Mucosa of descending colon (tissue), 3 donors: ENCODE measurements around the gene KMT2B. TPM values are rescaled to one million over a fixed set of nuclear protein-coding genes. Genes with fewer than 3 reads are reported as not detected.
A peak's percentile ranks its signal among the peaks of the same experiment; 100 is the strongest.

ENCODE experiments used
- ATAC-seq: fragments of 200-7000 bp; cut with Tn5 transposase; one replicate; pipeline ENCODE4 v1.9.1; 2020; ENCODE audit warnings: mild to moderate bottlenecking, moderate library complexity
- DNase-seq, 3 donors: peaks; one replicate each; pipeline ENCODE4 v3.0.0-alpha.2; 2020
- H3K36me3 ChIP-seq: fragments of 200-600 bp; one replicate; pipeline ENCODE4 v1.8.0; 2021; ENCODE audit warnings: low read depth, mild to moderate bottlenecking
- H3K4me1 ChIP-seq: fragments of 200-600 bp; one replicate; pipeline ENCODE4 v1.8.0; 2021; ENCODE audit warnings: low read depth, mild to moderate bottlenecking
- H3K4me3 ChIP-seq: fragments of 200-600 bp; one replicate; pipeline ENCODE4 v1.8.0; 2021; ENCODE audit warnings: mild to moderate bottlenecking
- H3K9me3 ChIP-seq: fragments of 200-600 bp; one replicate; pipeline ENCODE4 v1.8.0; 2021; ENCODE audit warnings: mild to moderate bottlenecking
- CTCF ChIP-seq: fragments of 200-600 bp; IDR thresholded peaks from one replicate; pipeline ENCODE4 v1.8.0; 2022; ENCODE audit warnings: antibody characterized with exemption, mild to moderate bottlenecking
- intact Hi-C, 2 donors: fragments of 100-400 bp; cut with DNase I in 1 of 2; cut with micrococcal nuclease in 1 of 2; formaldehyde crosslinking; loops; one replicate each; pipeline versions ENCODE4 v1.11.0 to v1.11.1; 2022; cut with DNase I, micrococcal nuclease
- total RNA-seq, 3 donors: library from RNA; stranded (reverse); fragmentation: NEBNext Ultra II Directional in 2 of 3; extraction: Animal tissue kit (Norgen Biotek cat#: 25700) in 2 of 3; gene quantifications; one replicate each; pipeline versions ENCODE4 v1.2.1 to v1.2.4, GENCODE V29; 2021 to 2023
- donor health status: DM: no; HTN: no; CAD: no; lungs with moderate emphysema.
- donor health status: DM: no; HTN: no; CAD: no.
- donor health status: DM: no; HTN: yes; CAD: no.

KMT2B gene
- total RNA-seq, 3 donors from 2014 or later = 35.9 to 49.2 (median 37.5) TPM

- intact Hi-C loops = no loop called here
- ATAC-seq = no peak
Observed at GRCh38 chr19:35731353-35731752, 13.6 kb downstream of the KMT2B start.

GRCh38 chr19:35731779-35732405, 14.1 kb downstream of the KMT2B start:
- H3K36me3 ChIP-seq = peaks cover 27% of the 10 kb centered on the region
- H3K9me3 ChIP-seq = no peaks in the 10 kb centered on the region
- no peak overlapping the region for H3K4me3 ChIP-seq
- no peaks in the 10 kb centered on the region for H3K4me1 ChIP-seq
- no peak for TF ChIP-seq CTCF
- no peak for ATAC-seq
- DNase-seq = peak in 1 of 3 donors; percentile 45
- intact Hi-C loops = no loop called here

More at GRCh38 chr19:35731353-35731752, 13.6 kb downstream of the KMT2B start:
- no peaks in the 10 kb centered on the region for H3K9me3 ChIP-seq
- TF ChIP-seq CTCF = no peak
- DNase-seq = peak in 1 of 3 donors; percentile 43
- no peaks in the 10 kb centered on the region for H3K4me1 ChIP-seq
- peaks cover 26% of the 10 kb centered on the region for H3K36me3 ChIP-seq
- no peak overlapping the region for H3K4me3 ChIP-seq

- no peaks in the 10 kb centered on the region for H3K9me3 ChIP-seq
- TF ChIP-seq CTCF = no peak
- DNase-seq (peak in 1 of 3 donors; percentile 43), ATAC-seq (no peak)
- H3K4me3 ChIP-seq = no peak overlapping the region
- no peaks in the 10 kb centered on the region for H3K4me1 ChIP-seq
- peaks cover 26% of the 10 kb centered on the region for H3K36me3 ChIP-seq
- intact Hi-C loops = no loop called here
Observed at GRCh38 chr19:35732540-35733179, 14.9 kb downstream of the KMT2B start.

GRCh38 chr19:35733180-35734125, 15.7 kb downstream of the KMT2B start:
- no peak for ATAC-seq
- DNase-seq = peak in 1 of 3 donors; percentile 39
- no peak for TF ChIP-seq CTCF
- Histone ChIP-seq H3K4me1 (no peaks in the 10 kb centered on the region), H3K36me3 (peaks cover 21% of the 10 kb centered on the region), H3K4me3 (no peak overlapping the region), H3K9me3 (no peaks in the 10 kb centered on the region)
- intact Hi-C loops = no loop called here

- Histone ChIP-seq H3K4me3 (no peak overlapping the region), H3K4me1 (no peaks in the 10 kb centered on the region), H3K36me3 (peaks cover 14% of the 10 kb centered on the region), H3K9me3 (no peaks in the 10 kb centered on the region)
- ATAC-seq = no peak
- TF ChIP-seq CTCF = no peak
- intact Hi-C loops = no loop called here
- DNase-seq = no peak
Observed at GRCh38 chr19:35734273-35734672, 16.5 kb downstream of the KMT2B start.
